AG09319 (cell line): ENCODE results near the gene GRID1.

ENCODE experiments used
- DNase-seq: peaks from one replicate; pipeline ENCODE4 v3.0.0-alpha.2; 2010; ENCODE audit warnings: low read depth; ENCODE audit errors: extremely low read depth
- CTCF ChIP-seq: IDR thresholded peaks from 2 replicates; pipeline ENCODE4 v1.5.1; 2011; ENCODE audit warnings: low read depth, mild to moderate bottlenecking, inconsistent platforms, low read length, moderate library complexity

Gene GRID1

GRCh38 chr10:85651497-85651882, 715.1 kb downstream of the GRID1 start:
- no peak for DNase-seq
- no peak for TF ChIP-seq CTCF

GRCh38 chr10:85650791-85651496, 715.7 kb downstream of the GRID1 start:
- TF ChIP-seq CTCF, result no peak
- no peak for DNase-seq

DNA sequence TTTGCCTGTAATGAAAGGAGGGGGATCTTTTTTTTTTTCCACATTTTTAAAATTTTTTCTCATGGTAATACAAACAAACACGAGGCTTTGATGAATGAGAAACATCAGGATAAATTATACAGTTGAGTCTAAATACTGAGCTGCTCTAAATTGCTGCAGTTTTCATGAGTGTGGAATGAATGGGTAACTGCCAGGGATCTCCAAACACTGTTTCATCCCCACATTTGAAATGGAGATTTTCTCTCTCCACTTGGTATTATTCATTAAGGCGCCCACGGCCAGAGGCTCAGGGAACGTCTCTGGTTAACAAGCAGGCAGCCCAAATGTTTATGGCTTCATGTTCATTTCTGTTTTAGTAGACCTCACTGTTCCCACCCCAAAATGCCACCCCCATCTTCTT, 717.1 kb downstream of the GRID1 start:
- DNase-seq, result no peak
- TF ChIP-seq CTCF, result no peak

- DNase-seq, result no peak
- no peak for TF ChIP-seq CTCF
Measured at GRCh38 chr10:85648279-85648754, 718.3 kb downstream of the GRID1 start.

GRCh38 chr10:85647741-85648140, 718.9 kb downstream of the GRID1 start:
- no peak for TF ChIP-seq CTCF
- DNase-seq, result no peak

GRCh38 chr10:85645926-85646711, 720.5 kb downstream of the GRID1 start:
- no peak for DNase-seq
- no peak for TF ChIP-seq CTCF

- DNase-seq, result no peak
- TF ChIP-seq CTCF, result no peak
Measured at GRCh38 chr10:85645053-85645452, 721.5 kb downstream of the GRID1 start.
